ENCODE data around the gene PANK4. TPM values are rescaled to one million over a fixed set of nuclear protein-coding genes. Genes with fewer than 3 reads are reported as not detected.

Gene PANK4
- total and polyA plus RNA-seq, 2 donors (not counting 3 experiments of a cell fraction or from before 2014, with no cell fraction given) = 22.1 to 34.0 TPM

GRCh38 chr1:2498648-2499047 is 27.7 kb downstream of the PANK4 start:
- no peak overlapping the region for H3K27ac ChIP-seq (ENCODE audit: insufficient read depth, low read depth, low read length)
- intact Hi-C loops (cut with micrococcal nuclease) (no loop called here), dilution Hi-C loops (cut with MboI; ENCODE audit: extremely low pct_ligation_motif_present, low sequenced_read_pairs) (no loop called here)
- no peaks in the 10 kb centered on the region for H4K20me1 ChIP-seq (replicated peaks; ENCODE audit: control insufficient read depth, extremely low read depth, insufficient read depth, low read length)
- H3K9me1 ChIP-seq (replicated peaks; ENCODE audit: control insufficient read depth, extremely low read depth, insufficient read depth, low read length) = no peaks in the 10 kb centered on the region
- FAIRE-seq (no peak), DNase-seq (ENCODE audit: low read depth, low spot score) (no peak)
- POLR2A ChIA-PET = no interaction called here
- no peaks in the 10 kb centered on the region for H3K79me2 ChIP-seq (ENCODE audit: control insufficient read depth, insufficient read depth, low read length)
- H3K9ac ChIP-seq (replicated peaks; ENCODE audit: extremely low read depth, insufficient read depth, low read length) = no peak overlapping the region
- H3K36me3 ChIP-seq (ENCODE audit: control insufficient read depth in 2 of 2, extremely low read depth in 1 of 2, insufficient read depth in 2 of 2, low read length in 2 of 2) = no peaks in the 10 kb centered on the region
- TF ChIP-seq FOS (IDR thresholded peaks at IDR 0.05; ENCODE audit: borderline replicate concordance, insufficient read depth, low read length) (no peak), JUN (IDR thresholded peaks at IDR 0.05; ENCODE audit: borderline replicate concordance, insufficient read depth, insufficient read length, low read depth) (no peak), POLR2AphosphoS5 (IDR thresholded peaks at IDR 0.05; ENCODE audit: insufficient read depth, low read depth, low read length) (no peak), EZH2 (IDR thresholded peaks at IDR 0.05; ENCODE audit: borderline replicate concordance, low read depth, low read length, severe bottlenecking) (no peak), MYC (IDR thresholded peaks at IDR 0.05; ENCODE audit: low read depth, low read length) (no peak), MAX (IDR thresholded peaks at IDR 0.05; ENCODE audit: insufficient read depth, insufficient read length) (no peak), CTCF (IDR thresholded peaks at IDR 0.05; ENCODE audit: extremely low read depth in 1 of 2, insufficient read depth in 1 of 2, low read depth in 1 of 2, low read length in 2 of 2) (no peak), GATA2 (IDR thresholded peaks at IDR 0.05; ENCODE audit: insufficient read depth, insufficient read length, low read depth, low read length) (no peak), POLR2A (IDR thresholded peaks at IDR 0.05; ENCODE audit: low read depth, low read length) (no peak)
- BruUV-seq (replicated peaks) = no TSS peak
- no peaks in the 10 kb centered on the region for H3K9me3 ChIP-seq (replicated peaks; ENCODE audit: control insufficient read depth, insufficient read depth, low read length)
- H3K4me2 ChIP-seq (ENCODE audit: insufficient read depth, low read length) = no peak overlapping the region
- no peak overlapping the region for H2AFZ ChIP-seq (ENCODE audit: low read depth, low read length)
- no peaks in the 10 kb centered on the region for H3K4me1 ChIP-seq (ENCODE audit: control insufficient read depth, extremely low read depth, insufficient read depth, low read length)
- CTCF ChIA-PET = no interaction called here
- H3K27me3 ChIP-seq (ENCODE audit: control insufficient read depth in 2 of 2, insufficient read depth in 2 of 2, low read length in 2 of 2) = no peaks in the 10 kb centered on the region
- H3K4me3 ChIP-seq (replicated peaks in 1 of 3; ENCODE audit: insufficient read depth in 1 of 3, low read depth in 1 of 3, low read length in 3 of 3) = no peak overlapping the region

All from endothelial cell of umbilical vein (primary cell).